GM21529 (cell line): ENCODE data around the gene PYGO2.

Experiments
- ATAC-seq: cut with Tn5 transposase; IDR thresholded peaks from one replicate; pipeline ENCODE4 v1.9.1; 2021; ENCODE audit not compliant: unreplicated experiment

PYGO2 gene

GRCh38 chr1:154961207-154962155, at the start of gene PYGO2:
PYGO2 (minus strand) TSS chr1:154961782; CDS start chr1:154961576, 206 bp downstream.
- peak; percentile 74 for ATAC-seq

- ATAC-seq, result no peak
These were observed 49.4 kb upstream of the PYGO2 start for GRCh38 chr1:155011004-155011416.

- no peak for ATAC-seq
These were observed 48.8 kb upstream of the PYGO2 start for GRCh38 chr1:155010211-155010918.

DNA sequence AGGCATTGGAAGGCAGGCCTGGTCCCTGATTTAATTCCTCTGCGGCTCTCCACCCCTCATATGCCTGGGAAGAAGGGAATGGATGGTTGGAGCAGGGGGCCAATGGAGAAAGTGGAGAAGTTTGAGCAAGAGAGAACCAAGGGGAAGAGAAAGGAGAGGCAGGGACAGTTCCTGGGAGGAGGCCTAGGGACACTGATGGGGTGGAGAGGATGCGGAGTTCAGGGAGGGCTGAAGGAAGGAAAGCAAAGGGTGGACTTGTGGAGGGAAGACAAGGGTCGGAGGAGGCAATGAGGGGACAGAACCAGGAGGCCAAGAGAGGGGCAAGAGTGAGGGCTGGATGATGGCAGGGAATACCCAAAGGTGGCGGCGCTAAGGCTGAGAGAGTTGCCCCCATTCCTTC, 48.2 kb upstream of the PYGO2 start:
- ATAC-seq, result no peak

- ATAC-seq, result no peak
These were observed 47.7 kb upstream of the PYGO2 start for GRCh38 chr1:155009221-155009711.

DNA sequence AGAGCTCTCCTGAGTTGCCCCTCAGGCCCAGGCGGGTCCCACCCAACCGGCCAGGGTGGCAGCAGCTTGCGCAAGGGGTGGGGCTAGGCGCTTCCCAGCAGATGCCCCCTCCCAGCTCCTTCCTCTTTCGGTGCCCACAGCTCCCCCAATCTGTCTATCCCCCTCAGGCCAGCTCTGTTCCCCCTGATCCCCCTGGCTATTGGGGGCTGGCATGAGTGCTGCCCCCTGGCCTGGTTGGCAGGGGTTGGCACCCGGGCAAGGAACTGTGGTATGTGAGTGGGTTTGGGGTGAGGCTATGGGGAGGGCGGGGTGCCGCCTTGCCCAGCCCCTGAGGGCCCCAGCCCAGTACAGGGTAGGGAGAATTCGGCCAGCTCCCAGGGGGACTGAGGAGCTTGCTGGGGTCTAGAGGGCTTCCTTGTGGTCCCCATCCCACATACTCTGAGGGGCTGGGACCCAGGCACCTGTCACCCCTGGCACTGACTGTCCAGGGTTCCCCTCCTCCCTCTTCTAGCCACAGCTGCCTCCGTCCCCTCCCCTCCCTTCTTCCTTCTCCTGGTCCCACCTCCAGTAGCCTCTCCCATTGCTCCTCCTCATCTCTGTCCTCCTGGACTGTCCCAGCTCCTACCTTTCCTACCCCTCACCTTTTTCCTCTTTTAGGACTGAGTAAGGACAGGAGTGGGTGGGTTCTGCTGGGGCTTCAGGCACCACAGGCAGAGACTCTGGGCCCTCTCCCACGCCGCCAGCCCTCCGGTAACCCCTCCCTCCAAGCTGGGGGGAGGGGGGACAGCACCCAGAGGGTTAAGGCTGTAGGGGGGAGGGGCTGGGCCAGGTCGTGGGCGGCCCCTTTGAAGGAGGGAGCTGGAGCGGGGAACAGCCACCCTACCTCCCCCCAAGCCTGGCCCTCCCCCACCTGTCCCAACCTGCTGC, 46.7 kb upstream of the PYGO2 start:
- no peak for ATAC-seq

DNA sequence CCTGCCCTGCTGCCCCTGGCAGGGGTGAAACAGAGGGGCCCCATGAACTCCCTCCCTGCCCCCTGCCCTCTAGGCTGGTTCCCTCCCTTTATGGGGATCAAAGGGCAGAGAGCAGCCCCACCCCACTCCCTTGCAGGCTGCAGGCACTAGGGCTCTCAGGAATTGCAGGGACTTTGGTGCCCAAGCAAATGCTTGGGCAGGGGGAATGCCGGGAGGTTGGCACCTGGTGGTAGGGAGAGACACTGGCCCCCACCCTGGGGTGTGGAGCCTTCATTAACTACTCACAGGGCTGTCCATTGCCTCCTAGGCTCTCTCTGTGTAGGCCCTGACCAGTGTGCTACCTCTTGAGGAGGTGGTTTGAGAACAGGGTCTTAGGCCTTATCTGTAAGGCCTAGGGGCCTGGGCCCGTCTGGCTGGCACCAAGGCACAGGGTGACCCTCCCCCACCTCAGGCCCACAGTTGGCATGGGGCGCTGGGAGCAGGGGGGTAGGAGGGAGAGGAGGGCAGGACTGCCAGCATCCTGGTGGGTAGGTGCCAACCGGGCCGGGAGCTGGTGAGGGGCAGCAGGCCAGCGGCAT, 45.8 kb upstream of the PYGO2 start:
- ATAC-seq, result no peak

GRCh38 chr1:155006601-155007101, 45.1 kb upstream of the PYGO2 start:
- no peak for ATAC-seq

DNA sequence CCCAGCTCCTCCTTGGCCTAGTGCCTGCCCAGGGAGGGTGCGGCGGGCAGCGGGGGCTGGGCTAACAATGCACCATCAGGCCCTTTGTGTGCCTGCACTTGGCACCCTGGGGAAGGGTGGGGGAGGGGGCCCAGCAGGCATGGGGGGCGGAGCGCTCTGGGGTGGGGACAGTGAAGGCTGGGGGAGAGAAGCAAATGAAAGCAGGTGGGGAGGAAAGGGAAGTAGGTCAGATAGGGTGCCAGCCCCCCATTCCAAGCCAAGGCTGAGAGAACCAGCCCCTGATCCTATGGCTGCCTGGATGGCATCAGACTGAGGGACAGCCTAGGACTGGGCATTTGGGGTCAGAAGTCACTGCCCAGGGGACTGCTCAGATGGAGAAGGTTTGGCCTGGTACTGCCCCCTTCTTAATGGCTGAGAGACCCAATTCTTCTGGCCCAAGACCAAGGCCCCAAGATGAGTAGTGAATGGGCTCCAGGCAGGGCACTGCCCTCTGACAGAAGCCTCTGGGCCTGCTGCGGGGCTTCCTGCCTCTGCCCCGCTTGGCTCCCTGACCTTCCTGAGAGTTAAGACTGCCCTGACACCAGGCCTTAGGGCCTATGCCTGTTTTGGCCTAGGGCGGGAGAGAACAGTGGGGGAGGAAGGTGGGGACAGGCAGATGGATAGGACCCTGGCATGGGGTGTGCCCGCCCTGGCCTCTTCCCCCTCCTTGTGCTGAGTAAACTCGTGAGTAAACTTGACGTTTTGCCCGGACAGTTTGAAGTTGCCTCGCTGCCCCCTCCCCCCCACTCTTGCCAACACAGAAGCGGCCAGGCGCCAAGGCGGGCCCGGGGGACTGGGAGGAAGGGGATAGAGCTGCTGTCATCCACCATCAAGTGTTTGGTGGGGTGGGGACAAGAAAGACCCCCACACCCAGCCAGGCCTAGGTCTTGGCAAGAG, 43.8 kb upstream of the PYGO2 start:
- ATAC-seq, result no peak

GRCh38 chr1:155004352-155005075, 42.9 kb upstream of the PYGO2 start:
- ATAC-seq, result no peak

DNA sequence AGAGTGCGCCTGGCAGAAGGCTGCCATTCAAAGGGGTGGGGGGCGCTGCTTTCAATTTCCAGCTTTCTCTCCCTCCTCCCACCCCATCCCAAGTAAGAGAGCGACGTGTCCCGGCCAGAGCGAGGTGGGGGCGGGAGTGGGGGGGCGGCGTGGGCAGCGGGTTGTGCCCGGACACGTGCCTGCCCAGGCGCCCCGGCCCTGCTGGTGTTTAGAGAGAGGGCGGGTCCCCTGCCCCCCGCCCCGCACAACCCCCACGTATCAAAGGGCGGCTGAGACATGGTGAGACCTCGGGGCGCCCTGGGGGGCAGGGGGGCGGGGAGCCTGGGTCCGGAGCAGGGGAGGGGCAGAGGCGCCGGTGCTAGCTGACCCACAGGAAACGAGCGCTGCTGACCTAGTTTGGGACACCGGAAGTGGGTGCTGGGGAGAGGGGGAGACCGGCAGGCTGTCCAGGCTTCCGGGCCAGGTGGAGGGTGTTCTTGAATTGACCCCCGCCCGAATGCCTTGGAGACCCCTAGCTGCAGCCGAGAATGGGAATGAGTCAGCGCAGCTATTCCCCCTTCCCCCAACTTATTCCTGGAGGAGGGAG, 42.3 kb upstream of the PYGO2 start:
- no peak for ATAC-seq

GRCh38 chr1:155003227-155003765, 41.7 kb upstream of the PYGO2 start:
- no peak for ATAC-seq

DNA sequence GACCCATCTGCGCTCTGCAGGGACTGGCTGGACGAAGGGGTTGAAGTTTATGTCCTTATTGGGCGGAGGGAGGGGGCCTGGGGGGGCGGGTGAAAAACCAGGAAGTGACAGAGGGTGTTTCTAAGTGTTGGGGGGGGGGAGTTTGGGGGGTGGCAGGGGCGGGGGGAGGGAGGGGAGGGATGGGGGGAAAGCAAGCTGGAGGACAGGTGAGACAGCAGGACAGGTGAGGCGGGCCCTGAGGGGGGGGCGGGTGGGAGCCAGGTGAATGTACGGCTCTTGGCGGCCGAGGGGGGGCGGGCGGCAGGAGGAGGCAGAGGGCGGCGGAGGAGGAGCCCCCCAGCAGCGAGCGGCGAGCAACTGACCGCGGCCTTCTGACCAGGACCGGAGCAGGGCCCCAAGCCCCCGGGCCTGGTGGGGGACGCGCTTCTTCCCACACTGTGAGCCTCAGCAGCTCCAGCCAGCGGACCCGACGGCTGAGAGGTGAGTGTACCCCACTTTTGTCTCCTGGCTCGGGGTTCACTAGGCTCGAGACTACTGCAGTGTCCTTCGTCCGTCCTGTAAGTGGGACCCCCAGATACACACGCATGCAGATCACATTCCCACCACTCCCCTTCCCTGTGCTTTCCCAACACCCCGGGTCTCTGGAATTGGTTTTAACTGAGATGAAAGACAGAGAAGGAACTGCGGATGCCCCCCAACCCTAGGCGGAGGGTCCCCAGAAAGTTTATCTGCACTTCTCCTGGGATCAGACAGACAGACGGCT, 41.1 kb upstream of the PYGO2 start, which contains the start of gene ZBTB7B:
Gene ZBTB7B (plus strand): TSS at position 339 of the 763 bp plus-strand sequence. CDS start 11,859 bp downstream, outside the sequence.
- ATAC-seq, result no peak

DNA sequence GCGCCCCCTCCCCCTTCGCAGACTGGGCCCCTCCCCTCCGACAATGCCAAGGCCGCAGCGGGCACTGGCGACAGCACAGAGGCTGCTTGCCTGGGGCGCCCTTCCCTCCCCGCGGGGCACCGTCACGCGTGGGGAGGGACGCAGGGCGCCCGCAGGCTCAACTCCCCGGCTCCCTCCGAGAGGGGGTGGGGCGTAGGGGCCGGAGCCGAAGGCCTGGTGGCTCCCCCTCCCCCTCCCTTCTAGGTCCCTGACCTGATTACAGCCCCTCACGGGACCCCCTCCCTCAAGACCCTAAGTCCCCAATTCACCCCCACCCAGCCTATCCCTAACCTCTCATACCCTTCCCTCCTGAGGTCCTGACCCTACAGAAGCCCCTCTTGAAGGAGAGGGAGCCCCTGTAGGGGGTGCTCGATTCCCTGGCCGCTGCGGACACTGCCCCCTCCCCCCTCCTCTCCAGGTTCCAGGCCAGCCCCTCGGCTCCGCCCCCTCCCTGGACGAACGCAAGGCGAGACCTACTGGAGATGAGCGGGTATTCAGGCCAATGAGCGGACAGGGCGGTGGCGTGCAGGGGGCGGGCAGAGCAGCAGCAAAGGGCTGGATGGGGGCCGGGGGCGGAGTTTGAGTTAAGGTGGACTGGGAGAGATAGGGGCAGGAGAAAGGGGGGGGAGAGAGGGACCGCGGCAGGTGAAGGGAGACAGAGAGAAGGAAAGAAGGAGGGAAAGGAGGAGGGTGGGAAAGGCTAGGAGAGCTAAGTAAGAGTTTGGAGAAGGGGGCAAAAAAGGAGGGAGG, 40.3 kb upstream of the PYGO2 start:
- peak; percentile 48 for ATAC-seq

DNA sequence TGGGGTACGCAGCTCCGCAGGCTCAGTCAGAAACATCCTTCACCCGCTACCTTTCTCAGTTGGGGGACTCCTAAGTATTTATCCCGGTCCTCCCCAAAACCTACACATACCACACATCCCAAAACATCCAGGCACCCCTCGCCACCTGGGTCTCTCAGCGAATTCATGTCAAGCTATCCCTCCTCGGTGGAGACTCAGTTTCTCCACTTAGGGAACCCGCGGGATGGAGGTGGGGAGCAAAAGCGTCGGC, 39.8 kb upstream of the PYGO2 start:
- ATAC-seq, result no peak

DNA sequence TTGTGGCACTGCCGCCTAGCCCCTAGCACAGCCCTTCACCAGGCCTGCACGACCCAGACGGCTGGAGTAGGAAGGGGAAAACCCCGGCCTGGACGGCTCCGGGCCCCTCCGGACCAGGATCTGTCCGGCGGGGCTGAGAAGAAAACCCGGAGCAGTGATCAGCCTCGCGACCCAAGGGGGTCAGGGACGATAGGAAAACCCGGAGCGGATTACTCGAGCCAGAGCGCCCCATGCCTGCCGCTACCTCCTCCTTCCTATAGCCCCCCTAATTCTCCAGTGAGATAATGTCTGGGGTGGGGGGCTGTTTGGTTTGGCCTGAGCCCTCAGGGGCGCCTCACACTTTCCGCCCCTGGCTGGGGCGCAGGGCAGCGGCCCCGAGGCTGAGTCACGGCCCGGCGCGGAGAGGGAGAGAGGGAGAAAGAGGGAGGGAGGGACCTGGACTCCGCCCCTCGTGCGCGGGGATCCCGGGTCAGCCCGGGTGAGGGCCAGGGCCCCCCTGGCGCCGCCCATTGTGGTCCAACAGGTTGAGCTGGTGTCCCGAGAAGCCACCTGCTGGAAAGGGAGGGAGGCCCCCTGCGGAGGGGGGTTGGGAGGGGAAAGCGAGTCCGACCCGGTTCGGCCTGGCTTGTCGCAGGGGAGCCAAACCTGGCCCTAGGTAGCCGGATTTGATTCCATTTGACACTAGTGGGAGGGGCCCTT, 39.3 kb upstream of the PYGO2 start:
- ATAC-seq, result peak; percentile 36
